NCI-H146 (cell line): ENCODE results near the gene MACF1.
"Not testable (repeated sequence)": the region's sequence is repeated elsewhere in the genome, so short reads cannot be mapped to it uniquely, and the experiment has no call there.

ENCODE experiments used
- DNase-seq: peaks from one replicate; lab custom pipeline; 2025; lab: John Stamatoyannopoulos, UW

Gene MACF1

GRCh38 chr1:39416609-39417008 is 212.1 kb downstream of the MACF1 start:
- no peak for DNase-seq

- DNase-seq, result no peak
Measured at GRCh38 chr1:39418236-39418635, 213.7 kb downstream of the MACF1 start.

- no peak for DNase-seq
Measured at GRCh38 chr1:39420493-39420892, 216.0 kb downstream of the MACF1 start.

- DNase-seq, result no peak
Measured at GRCh38 chr1:39422614-39423013, 218.1 kb downstream of the MACF1 start.

- DNase-seq, result no peak
Measured at GRCh38 chr1:39425151-39425550, 220.7 kb downstream of the MACF1 start.

- DNase-seq, result no peak
Measured at GRCh38 chr1:39425634-39426033, 221.1 kb downstream of the MACF1 start.

- no peak for DNase-seq
Measured at GRCh38 chr1:39426346-39426745, 221.9 kb downstream of the MACF1 start.

- DNase-seq, result no peak
Measured at GRCh38 chr1:39427374-39427773, 222.9 kb downstream of the MACF1 start.

- DNase-seq, result no peak
Measured at GRCh38 chr1:39427912-39428311, 223.4 kb downstream of the MACF1 start.

GRCh38 chr1:39431927-39432326 is 227.4 kb downstream of the MACF1 start:
- no peak for DNase-seq

GRCh38 chr1:39434797-39435395 is 230.4 kb downstream of the MACF1 start:
- no peak for DNase-seq

- no peak for DNase-seq
Measured at GRCh38 chr1:39435597-39435996, 231.1 kb downstream of the MACF1 start.

- DNase-seq, result no peak
Measured at GRCh38 chr1:39436842-39437241, 232.3 kb downstream of the MACF1 start.

- DNase-seq, result no peak
Measured at GRCh38 chr1:39438042-39438441, 233.5 kb downstream of the MACF1 start.

GRCh38 chr1:39440856-39441255 is 236.4 kb downstream of the MACF1 start:
- no peak for DNase-seq

- no peak for DNase-seq
Measured at GRCh38 chr1:39441797-39442196, 237.3 kb downstream of the MACF1 start.

GRCh38 chr1:39445573-39445972 is 241.1 kb downstream of the MACF1 start:
- DNase-seq, result no peak

- DNase-seq, result no peak
Measured at GRCh38 chr1:39446986-39447567, 242.6 kb downstream of the MACF1 start.

- not testable (repeated sequence) for DNase-seq
Measured at GRCh38 chr1:39450041-39450440, 245.5 kb downstream of the MACF1 start.

GRCh38 chr1:39450956-39451606 is 246.6 kb downstream of the MACF1 start:
- DNase-seq, result no peak

GRCh38 chr1:39452081-39452480 is 247.6 kb downstream of the MACF1 start:
- no peak for DNase-seq

GRCh38 chr1:39452540-39452939 is 248.0 kb downstream of the MACF1 start:
- DNase-seq, result no peak

- no peak for DNase-seq
Measured at GRCh38 chr1:39453603-39454002, 249.1 kb downstream of the MACF1 start.

GRCh38 chr1:39458991-39459390 is 254.5 kb downstream of the MACF1 start:
- DNase-seq, result no peak
